GM21786 (cell line): Measurements from ENCODE around the gene SLF2.
"Not testable (repeated sequence)": the region's sequence is repeated elsewhere in the genome, so short reads cannot be mapped to it uniquely, and the experiment has no call there.

Experiments
- ATAC-seq: cut with Tn5 transposase; IDR thresholded peaks from one replicate; pipeline ENCODE4 v1.9.1; 2021; ENCODE audit not compliant: unreplicated experiment

The SLF2 gene

DNA sequence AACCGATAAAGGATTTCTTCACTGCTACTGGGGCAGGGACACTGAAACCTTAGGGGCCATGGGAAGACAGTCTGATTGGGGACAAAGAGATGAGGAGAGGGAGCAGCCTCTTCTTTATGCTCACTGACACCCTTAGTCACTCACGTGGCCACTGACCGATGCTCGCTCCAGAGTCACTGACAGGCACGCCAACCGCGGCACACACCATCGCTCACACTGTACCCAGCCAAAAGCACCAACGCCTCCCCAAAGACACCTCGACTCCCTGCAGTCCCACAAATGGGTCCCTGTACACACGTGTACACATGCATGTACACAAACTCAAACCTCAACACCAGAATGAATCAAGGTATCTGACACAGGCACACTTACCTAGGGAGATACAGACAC is 35.3 kb upstream of the SLF2 start:
- no peak for ATAC-seq

DNA sequence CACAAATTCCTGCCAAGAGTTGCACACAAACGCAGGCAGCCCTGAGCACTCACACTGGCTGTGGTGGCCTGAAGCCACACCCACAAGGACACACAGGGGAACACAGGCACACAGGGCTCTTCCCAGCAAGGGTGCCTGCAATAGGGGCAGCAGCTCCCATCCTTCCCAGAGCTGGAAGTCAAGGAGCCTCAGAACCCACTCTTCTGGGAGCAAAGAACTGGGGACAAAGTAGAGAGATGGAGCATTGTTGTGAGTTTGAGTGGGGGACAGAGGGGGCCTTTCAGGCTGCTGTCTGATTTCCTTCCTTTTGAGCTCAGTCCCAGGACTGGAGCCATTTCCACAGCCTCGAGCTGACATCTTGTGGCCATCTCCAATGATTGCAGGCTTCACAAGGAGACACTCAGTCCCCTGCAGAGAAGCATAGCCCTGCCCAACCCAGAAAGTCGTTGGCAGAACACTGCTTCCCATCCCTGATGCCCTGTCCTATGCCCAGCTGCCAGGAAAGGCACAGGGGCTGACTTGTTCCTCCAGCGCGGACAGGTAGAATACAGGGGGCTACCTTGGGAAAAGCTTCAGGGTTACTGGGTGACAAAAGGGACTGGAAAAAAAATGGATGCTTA is 34.4 kb upstream of the SLF2 start:
- no peak for ATAC-seq

DNA sequence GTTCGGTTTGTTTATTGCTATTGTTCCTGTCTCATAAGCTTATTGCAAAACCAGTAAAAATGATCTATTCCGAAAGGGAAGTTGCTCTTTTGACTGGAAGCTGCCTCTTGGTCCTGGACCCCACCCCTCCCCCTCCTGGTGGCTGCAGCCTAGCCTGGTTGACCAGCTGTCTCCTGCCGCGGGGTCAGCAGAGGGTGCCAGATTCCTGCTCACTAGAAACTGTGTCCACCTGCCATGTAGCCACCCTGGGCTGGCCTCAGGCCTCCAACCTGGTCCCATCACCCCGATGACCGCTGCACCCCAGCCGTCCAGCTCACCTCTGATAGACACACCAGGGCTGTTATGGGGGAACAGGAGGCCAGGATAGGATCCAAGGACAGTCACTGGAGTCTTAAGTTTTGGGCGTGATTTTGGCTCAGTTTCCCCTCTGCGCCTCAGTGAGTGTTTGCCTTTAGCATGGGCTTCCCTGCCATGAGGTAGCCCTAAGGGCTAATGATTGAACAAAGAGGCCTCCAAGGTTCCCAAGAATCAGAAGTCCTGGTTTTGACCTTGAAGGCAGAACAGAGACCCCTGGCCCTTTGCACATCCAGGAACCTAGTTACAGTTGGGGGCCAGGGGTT is 32.9 kb upstream of the SLF2 start:
- ATAC-seq = no peak

DNA sequence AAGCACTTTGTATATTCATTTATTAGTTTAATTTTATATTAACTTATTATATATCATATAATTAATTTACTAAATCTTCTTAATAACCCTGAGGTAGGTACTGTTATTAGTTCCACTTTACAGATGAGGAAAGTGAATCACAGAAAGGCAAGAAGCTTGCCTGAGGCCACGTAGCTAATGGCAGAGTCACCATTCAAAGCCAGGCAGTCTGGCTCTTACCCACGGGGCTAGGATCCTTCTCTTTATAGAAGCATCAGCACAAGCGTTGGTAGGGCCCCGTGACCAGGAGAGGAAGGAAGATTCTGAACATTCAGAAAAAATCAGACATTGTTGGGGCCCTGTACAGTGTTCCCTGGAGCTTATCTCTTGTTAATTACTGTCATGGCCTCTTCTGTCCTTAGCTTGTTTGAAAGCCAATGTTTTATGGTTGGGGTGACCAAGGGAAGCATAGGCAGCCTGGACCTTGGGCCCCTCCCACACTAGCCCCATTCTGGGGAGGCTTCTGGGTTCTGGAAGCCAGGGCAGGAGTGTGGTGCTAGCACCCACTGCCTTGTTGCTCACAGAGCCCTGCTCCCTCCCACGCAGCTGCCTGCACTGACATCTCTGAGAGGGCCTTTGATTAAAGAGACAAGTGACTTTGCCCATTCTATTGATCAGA is 31.1 kb upstream of the SLF2 start:
- ATAC-seq = no peak

- ATAC-seq = no peak
Observed at GRCh38 chr10:100882252-100882651, 30.5 kb upstream of the SLF2 start.

GRCh38 chr10:100882671-100883311 is 30.0 kb upstream of the SLF2 start:
- ATAC-seq = no peak

GRCh38 chr10:100883312-100883821 is 29.4 kb upstream of the SLF2 start:
- ATAC-seq = no peak

- ATAC-seq = not testable (repeated sequence)
Observed at GRCh38 chr10:100885611-100886010, 27.2 kb upstream of the SLF2 start.

- no peak for ATAC-seq
Observed at GRCh38 chr10:100886091-100886490, 26.7 kb upstream of the SLF2 start.

DNA sequence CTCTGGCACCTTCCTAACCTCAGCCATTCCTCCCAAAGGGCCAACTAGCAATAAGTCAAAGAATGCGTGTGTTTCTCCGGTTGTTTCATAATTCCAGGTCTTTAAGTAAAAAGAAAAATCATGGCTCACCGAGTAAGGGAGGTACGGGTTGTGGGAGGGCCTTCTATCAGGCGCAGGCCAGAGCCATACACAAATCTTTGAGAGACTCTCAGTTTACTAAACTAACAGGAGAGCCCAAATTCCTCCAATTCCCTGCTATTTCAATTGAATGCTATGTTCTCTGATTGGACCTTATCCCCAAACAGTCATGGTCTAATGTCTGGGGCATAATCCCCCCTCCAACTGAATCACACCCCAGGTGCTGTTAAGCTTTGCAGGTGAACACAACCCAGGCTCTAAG is 26.2 kb upstream of the SLF2 start:
- no peak for ATAC-seq

- no peak for ATAC-seq
Observed at GRCh38 chr10:100886963-100887362, 25.8 kb upstream of the SLF2 start.

- ATAC-seq = no peak
Observed at GRCh38 chr10:100887761-100888296, 24.9 kb upstream of the SLF2 start.

DNA sequence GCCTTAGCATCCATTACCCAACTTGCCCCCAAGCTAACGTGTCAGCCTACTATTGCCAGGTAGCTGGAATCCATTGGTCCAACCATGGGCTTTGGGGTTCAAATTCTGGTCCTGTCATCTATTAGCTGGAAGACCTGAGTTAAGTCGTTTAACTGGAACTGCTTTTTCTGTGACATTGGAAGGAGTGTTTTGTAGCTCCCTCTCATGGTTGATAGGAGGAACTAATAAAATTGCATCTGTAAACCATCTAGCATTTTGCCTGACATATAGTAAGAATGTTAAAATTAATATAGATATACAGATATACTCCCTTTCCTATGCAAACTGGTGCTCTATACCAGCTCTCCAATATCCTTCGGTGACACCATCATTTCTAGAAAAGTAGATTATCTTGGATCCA is 23.8 kb upstream of the SLF2 start:
- no peak for ATAC-seq

GRCh38 chr10:100889546-100889945 is 23.2 kb upstream of the SLF2 start:
- no peak for ATAC-seq

DNA sequence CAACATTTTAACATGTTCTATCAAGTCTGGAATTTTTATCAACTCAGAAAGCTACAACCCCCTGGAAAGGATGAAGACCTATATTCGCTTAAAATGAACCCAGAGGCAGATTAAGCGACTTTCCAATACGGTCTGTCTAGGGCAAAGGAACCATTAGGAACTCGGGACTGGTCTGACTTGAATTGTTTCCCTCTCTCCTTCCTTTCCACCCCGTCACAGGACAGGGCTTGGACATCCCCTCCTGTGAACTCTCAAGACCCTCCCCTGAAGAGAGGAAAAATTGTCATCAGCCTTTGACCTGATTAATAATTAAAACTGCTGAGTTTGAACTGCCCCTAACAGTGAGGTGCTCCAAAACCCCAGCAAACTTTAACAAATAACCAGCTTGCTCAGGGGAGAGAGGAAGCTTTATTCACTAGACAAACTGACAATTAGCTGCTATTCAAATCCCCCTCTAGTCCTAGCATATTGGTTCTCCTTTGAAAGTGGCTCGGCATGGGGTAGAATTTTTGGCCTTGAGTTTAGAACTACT is 22.6 kb upstream of the SLF2 start:
- no peak for ATAC-seq

GRCh38 chr10:100890673-100891317 is 22.0 kb upstream of the SLF2 start:
- ATAC-seq = no peak

DNA sequence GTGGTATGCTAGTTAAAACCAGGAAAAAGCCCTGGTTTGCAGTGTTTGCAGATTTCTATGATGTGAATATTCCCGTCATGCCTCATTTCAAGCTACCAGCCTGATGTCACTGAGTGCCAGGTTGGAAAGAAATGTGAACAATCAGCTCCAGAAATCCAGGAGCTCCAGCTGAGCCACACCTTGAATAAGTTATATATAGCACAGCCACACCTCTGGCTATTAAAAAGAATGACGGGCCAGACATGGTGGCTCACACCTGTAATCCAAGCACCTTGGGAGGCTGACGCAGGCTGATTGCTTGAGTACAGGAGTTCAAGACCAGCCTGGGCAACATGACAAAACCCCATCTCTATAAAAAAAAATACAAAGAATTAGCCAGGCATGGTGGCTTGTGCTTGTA is 18.7 kb upstream of the SLF2 start:
- ATAC-seq = no peak

GRCh38 chr10:100894589-100895294 is 18.0 kb upstream of the SLF2 start:
- no peak for ATAC-seq

- no peak for ATAC-seq
Observed at GRCh38 chr10:100895346-100895745, 17.4 kb upstream of the SLF2 start.

GRCh38 chr10:100895896-100896295 is 16.9 kb upstream of the SLF2 start:
- ATAC-seq = no peak
